ENCODE measurements around the gene UTP11. TPM values are rescaled to one million over a fixed set of nuclear protein-coding genes. Genes with fewer than 3 reads are reported as not detected.

The UTP11 gene
- total and polyA plus RNA-seq, 2 donors from 2014 or later, result 24.2 to 26.2 TPM

GRCh38 chr1:38039331-38040088 lies 27.0 kb downstream of the UTP11 start:
- TF ChIP-seq CTCF (IDR thresholded peaks at IDR 0.05; ENCODE audit: borderline replicate concordance, extremely low read depth, insufficient read depth), result no peak
- intact Hi-C loops (cut with DNase I), result loop anchor here (10.0 kb wide), 1 partner anchor 795 kb away; no protein-coding TSS in a partner anchor

DNA sequence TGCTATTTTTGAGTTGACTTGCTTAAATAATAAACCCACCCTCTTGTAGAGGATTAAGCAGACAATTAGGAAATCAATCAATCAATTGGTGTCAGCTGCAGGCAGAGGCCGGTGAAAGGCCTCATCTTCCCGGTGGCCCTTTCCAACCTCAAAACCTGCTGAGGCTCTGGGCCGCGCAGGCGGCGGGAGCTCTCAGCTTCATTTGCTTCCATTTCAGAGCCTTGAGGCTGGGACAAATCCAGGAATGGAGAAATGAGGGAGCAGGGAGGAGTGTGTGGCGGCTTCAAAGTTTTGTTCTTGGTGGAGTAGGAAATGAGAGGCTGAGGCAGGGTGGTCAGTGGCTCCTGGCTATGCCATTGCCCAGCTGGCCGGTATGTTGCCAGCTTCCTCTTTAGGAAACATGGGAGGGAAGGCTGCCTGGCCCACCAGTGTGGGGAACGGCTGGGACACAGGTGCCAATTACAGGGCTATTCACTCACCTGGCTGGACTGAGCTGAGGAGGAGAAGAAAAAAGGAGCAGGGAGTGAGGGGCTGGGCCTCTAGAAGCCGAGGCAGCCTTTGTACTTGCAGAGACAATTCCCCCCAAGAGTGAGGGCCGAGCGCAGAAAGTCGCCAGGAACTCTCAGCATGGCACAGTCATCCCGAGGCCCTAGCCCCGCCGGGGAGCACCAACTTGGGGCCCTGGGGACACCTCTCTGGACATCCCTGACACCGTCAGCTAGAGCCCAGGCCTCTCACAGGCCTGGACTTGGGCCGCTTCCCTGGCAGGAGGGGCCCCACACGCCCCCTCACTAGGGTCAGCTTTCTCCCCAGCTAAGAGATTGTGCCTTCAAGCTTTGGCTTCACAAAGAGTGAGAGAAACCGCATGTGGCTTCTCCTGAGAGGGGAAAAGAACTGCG lies 29.7 kb downstream of the UTP11 start:
- intact Hi-C loops (cut with DNase I), result no loop called here
- no peak for DNase-seq
- Histone ChIP-seq H3K9ac (ENCODE audit: low read length in 3 of 3) (no peak overlapping the region), H3K27me3 (ENCODE audit: control insufficient read depth, insufficient read depth, low read length) (peaks cover 24% of the 10 kb centered on the region), H3K4me1 (ENCODE audit: control insufficient read depth in 2 of 3, insufficient read depth in 2 of 3, low read depth in 1 of 3, low read length in 3 of 3) (peaks cover 0 to 3% (median 0%) of the 10 kb centered on the region in 3 donors), H3K36me3 (ENCODE audit: control insufficient read depth in 2 of 3, insufficient read depth in 3 of 3, low read length in 3 of 3) (no peaks in the 10 kb centered on the region), H3K27ac (ENCODE audit: low read depth in 2 of 2, low read length in 2 of 2) (no peak overlapping the region), H3K4me3 (ENCODE audit: low read length in 3 of 3) (no peak overlapping the region), H3K9me3 (ENCODE audit: control insufficient read depth in 2 of 3, insufficient read depth in 1 of 3, low read length in 3 of 3) (no peaks in the 10 kb centered on the region)
- TF ChIP-seq CTCF (IDR thresholded peaks at IDR 0.05; ENCODE audit: borderline replicate concordance, extremely low read depth, insufficient read depth), result no peak
- no peak for FAIRE-seq

More at GRCh38 chr1:38039331-38040088, 27.0 kb downstream of the UTP11 start:
- no peak for DNase-seq
- no peak overlapping the region for H3K27ac ChIP-seq (ENCODE audit: low read depth in 2 of 2, low read length in 2 of 2)
- H3K9me3 ChIP-seq (ENCODE audit: control insufficient read depth in 2 of 3, insufficient read depth in 1 of 3, low read length in 3 of 3), result no peaks in the 10 kb centered on the region
- no peak overlapping the region for H3K4me3 ChIP-seq (ENCODE audit: low read length in 3 of 3)
- H3K4me1 ChIP-seq (ENCODE audit: control insufficient read depth in 2 of 3, insufficient read depth in 2 of 3, low read depth in 1 of 3, low read length in 3 of 3), result no peaks in the 10 kb centered on the region
- no peak for FAIRE-seq
- peaks cover 21% of the 10 kb centered on the region for H3K27me3 ChIP-seq (ENCODE audit: control insufficient read depth, insufficient read depth, low read length)
- H3K9ac ChIP-seq (ENCODE audit: low read length in 3 of 3), result no peak overlapping the region
- no peaks in the 10 kb centered on the region for H3K36me3 ChIP-seq (ENCODE audit: control insufficient read depth in 2 of 3, insufficient read depth in 3 of 3, low read length in 3 of 3)

GRCh38 chr1:38043036-38043747 lies 30.7 kb downstream of the UTP11 start:
- peaks cover 24% of the 10 kb centered on the region for H3K27me3 ChIP-seq (ENCODE audit: control insufficient read depth, insufficient read depth, low read length)
- no peak for DNase-seq
- TF ChIP-seq CTCF (IDR thresholded peaks at IDR 0.05; ENCODE audit: borderline replicate concordance, extremely low read depth, insufficient read depth), result no peak

More at GRCh38 chr1:38043036-38043747, 30.7 kb downstream of the UTP11 start:
- Histone ChIP-seq H3K36me3 (ENCODE audit: control insufficient read depth in 2 of 3, insufficient read depth in 3 of 3, low read length in 3 of 3) (no peaks in the 10 kb centered on the region), H3K27ac (ENCODE audit: low read depth in 2 of 2, low read length in 2 of 2) (no peak overlapping the region), H3K4me3 (ENCODE audit: low read length in 3 of 3) (no peak overlapping the region), H3K9me3 (ENCODE audit: control insufficient read depth in 2 of 3, insufficient read depth in 1 of 3, low read length in 3 of 3) (no peaks in the 10 kb centered on the region), H3K4me1 (ENCODE audit: control insufficient read depth in 2 of 3, insufficient read depth in 2 of 3, low read depth in 1 of 3, low read length in 3 of 3) (peaks cover 0 to 7% (median 0%) of the 10 kb centered on the region in 3 donors), H3K9ac (ENCODE audit: low read length in 3 of 3) (no peak overlapping the region)
- intact Hi-C loops (cut with DNase I), result no loop called here
- FAIRE-seq, result no peak

Data from kidney (tissue), 14 donors.